Measurements from ENCODE around the gene SELENON. TPM values are rescaled to one million over a fixed set of nuclear protein-coding genes. Genes with fewer than 3 reads are reported as not detected.

The SELENON gene
- total and polyA plus RNA-seq, 2 of the 8 experiments (the other 6 are each of a cell fraction or from before 2014, with no cell fraction given) = 43.0 to 77.6 TPM

DNA sequence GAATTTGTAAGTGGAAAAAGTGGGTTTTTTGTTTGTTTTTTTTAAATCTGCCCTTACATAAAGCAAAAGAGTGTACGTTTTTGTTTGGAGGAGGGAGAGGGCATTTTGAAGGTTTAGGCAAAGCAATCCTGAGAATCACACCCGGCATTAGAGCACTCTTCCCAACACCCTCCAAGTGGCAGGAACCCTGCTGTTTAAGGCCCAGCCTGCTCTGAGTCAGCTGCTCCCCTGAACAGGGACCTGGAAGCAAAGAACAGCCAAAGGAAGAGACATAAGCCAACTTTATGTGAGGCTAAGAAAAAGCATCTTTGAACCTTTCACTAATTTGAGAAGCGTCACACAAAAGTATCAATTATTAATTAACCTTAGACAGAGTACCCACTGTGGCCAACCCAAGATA, 36.7 kb downstream of the SELENON start:
- H4K20me1 ChIP-seq (replicated peaks in 1 of 2; ENCODE audit: control insufficient read depth in 1 of 2, insufficient read depth in 2 of 2, low read length in 2 of 2) = peaks cover 0 to 6% of the 10 kb centered on the region in 2 experiments
- H3K4me3 ChIP-seq (ENCODE audit: extremely low read depth in 1 of 4, insufficient read depth in 2 of 4, low read depth in 3 of 4, low read length in 4 of 4) = no peak overlapping the region
- H3K56ac ChIP-seq (replicated peaks; ENCODE audit: insufficient read length, low read depth, low read length) = no peak overlapping the region
- no peaks in the 10 kb centered on the region for H3K23me2 ChIP-seq (ENCODE audit: low read depth, low read length)
- no peak overlapping the region for H2BK12ac ChIP-seq (ENCODE audit: low read depth, low read length)
- no peak overlapping the region for H4K91ac ChIP-seq (replicated peaks; ENCODE audit: insufficient read length, low read length)
- H3K9me3 ChIP-seq (ENCODE audit: insufficient read depth in 2 of 2, low read depth in 1 of 2, low read length in 1 of 2) = no peaks in the 10 kb centered on the region
- H3K4me1 ChIP-seq (replicated peaks in 1 of 4; ENCODE audit: control insufficient read depth in 3 of 4, insufficient read depth in 4 of 4, low read length in 3 of 4) = no peaks in the 10 kb centered on the region
- H3K27me3 ChIP-seq (replicated peaks in 1 of 4; ENCODE audit: control insufficient read depth in 3 of 4, extremely low read depth in 1 of 4, insufficient read depth in 3 of 4, low read length in 3 of 4) = no peaks in the 10 kb centered on the region
- no peak overlapping the region for H2BK15ac ChIP-seq (ENCODE audit: low read length)
- no peak overlapping the region for H2BK120ac ChIP-seq (replicated peaks; ENCODE audit: low read depth, low read length)
- no peak overlapping the region for H2BK5ac ChIP-seq (ENCODE audit: low read depth, low read length)
- H2AK5ac ChIP-seq (ENCODE audit: low read depth, low read length) = no peak overlapping the region
- H3K4ac ChIP-seq (replicated peaks; ENCODE audit: insufficient read length, low read depth, low read length) = no peak overlapping the region
- peaks cover 0 to 18% of the 10 kb centered on the region in 2 experiments; a peak in 2 of 4 replicates for H3K79me2 ChIP-seq (ENCODE audit: control insufficient read depth in 1 of 2, insufficient read depth in 2 of 2, low read length in 2 of 2)
- H3K14ac ChIP-seq (ENCODE audit: insufficient read length) = no peak overlapping the region
- CTCF ChIA-PET (ENCODE audit: partially characterized antibody) = interaction anchor here (0.7 to 1.5 kb wide), 15 partner anchors 13 to 193 kb away, joined by 3 to 7 read pairs (median 3); no protein-coding TSS in a partner anchor
- H3K18ac ChIP-seq (ENCODE audit: extremely low read depth, low read length) = no peak overlapping the region
- H4K8ac ChIP-seq (ENCODE audit: extremely low read depth, insufficient read depth, low read length) = no peak overlapping the region
- no peak overlapping the region for H4K5ac ChIP-seq (ENCODE audit: insufficient read length, low read depth, low read length)
- 89 to 100% methylated on average over 1 to 3 of the region's 3 CpGs for WGBS, 2 experiments (ENCODE audit: extremely low coverage in 1 of 2, insufficient coverage in 1 of 2, insufficient read length in 1 of 2, insufficient replicate concordance in 2 of 2, low coverage in 1 of 2, low lambda C conversion rate in 2 of 2, missing lambda C conversion rate in 1 of 2)
- H3K36me3 ChIP-seq (ENCODE audit: control insufficient read depth in 2 of 4, insufficient read depth in 4 of 4, low read length in 3 of 4) = peaks cover 11 to 48% (median 36%) of the 10 kb centered on the region in 4 experiments
- TF ChIP-seq POU5F1 (IDR thresholded peaks at IDR 0.05; ENCODE audit: low read depth, low read length) = no peak
- TF ChIP-seq, protein P1, sequence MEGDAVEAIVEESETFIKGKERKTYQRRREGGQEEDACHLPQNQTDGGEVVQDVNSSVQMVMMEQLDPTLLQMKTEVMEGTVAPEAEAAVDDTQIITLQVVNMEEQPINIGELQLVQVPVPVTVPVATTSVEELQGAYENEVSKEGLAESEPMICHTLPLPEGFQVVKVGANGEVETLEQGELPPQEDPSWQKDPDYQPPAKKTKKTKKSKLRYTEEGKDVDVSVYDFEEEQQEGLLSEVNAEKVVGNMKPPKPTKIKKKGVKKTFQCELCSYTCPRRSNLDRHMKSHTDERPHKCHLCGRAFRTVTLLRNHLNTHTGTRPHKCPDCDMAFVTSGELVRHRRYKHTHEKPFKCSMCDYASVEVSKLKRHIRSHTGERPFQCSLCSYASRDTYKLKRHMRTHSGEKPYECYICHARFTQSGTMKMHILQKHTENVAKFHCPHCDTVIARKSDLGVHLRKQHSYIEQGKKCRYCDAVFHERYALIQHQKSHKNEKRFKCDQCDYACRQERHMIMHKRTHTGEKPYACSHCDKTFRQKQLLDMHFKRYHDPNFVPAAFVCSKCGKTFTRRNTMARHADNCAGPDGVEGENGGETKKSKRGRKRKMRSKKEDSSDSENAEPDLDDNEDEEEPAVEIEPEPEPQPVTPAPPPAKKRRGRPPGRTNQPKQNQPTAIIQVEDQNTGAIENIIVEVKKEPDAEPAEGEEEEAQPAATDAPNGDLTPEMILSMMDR (IDR thresholded peaks at IDR 0.05; ENCODE audit: control extremely low read depth in 1 of 3, insufficient read depth in 1 of 3, low read depth in 1 of 3, low read length in 3 of 3) = no peak
- TF ChIP-seq SP4 (IDR thresholded peaks at IDR 0.05; ENCODE audit: low read length) = no peak
- TF ChIP-seq CBX8 (IDR thresholded peaks at IDR 0.05; ENCODE audit: borderline replicate concordance, low read depth, low read length) = no peak
- no peak for TF ChIP-seq KDM1A (IDR thresholded peaks at IDR 0.05; ENCODE audit: borderline replicate concordance, low read length)
- TF ChIP-seq ZNF274 (IDR thresholded peaks at IDR 0.05; ENCODE audit: borderline replicate concordance, extremely low read depth, low read length) = no peak
- TF ChIP-seq RBBP5 (IDR thresholded peaks at IDR 0.05; ENCODE audit: borderline replicate concordance, low read depth, low read length) = no peak
- TF ChIP-seq, protein P2, sequence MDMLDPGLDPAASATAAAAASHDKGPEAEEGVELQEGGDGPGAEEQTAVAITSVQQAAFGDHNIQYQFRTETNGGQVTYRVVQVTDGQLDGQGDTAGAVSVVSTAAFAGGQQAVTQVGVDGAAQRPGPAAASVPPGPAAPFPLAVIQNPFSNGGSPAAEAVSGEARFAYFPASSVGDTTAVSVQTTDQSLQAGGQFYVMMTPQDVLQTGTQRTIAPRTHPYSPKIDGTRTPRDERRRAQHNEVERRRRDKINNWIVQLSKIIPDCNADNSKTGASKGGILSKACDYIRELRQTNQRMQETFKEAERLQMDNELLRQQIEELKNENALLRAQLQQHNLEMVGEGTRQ (IDR thresholded peaks at IDR 0.05; ENCODE audit: low read length) = no peak
- no peak overlapping the region for H3K27ac ChIP-seq (ENCODE audit: low read depth, low read length)
- no peaks in the 10 kb centered on the region; the same call in 1 of the 2 replicates for H3K79me1 ChIP-seq (ENCODE audit: low read depth, low read length)
- POLR2A ChIA-PET (ENCODE audit: partially characterized antibody) = interaction anchor here (0.9 to 1.0 kb wide), 2 partner anchors 10 to 22 kb away, joined by 3 to 4 read pairs; no protein-coding TSS in a partner anchor
- no peak overlapping the region for H3K9ac ChIP-seq (replicated peaks in 1 of 4; ENCODE audit: extremely low read depth in 1 of 4, low read depth in 3 of 4, low read length in 3 of 4)
- H3K23ac ChIP-seq (ENCODE audit: insufficient read length) = no peak overlapping the region
- FAIRE-seq (no peak), DNase-seq (ENCODE audit: low read depth in 1 of 2, low spot score in 2 of 2) (no peak)
- H2AFZ ChIP-seq (ENCODE audit: low read length) = no peak overlapping the region
- H2BK20ac ChIP-seq (ENCODE audit: low read length) = no peak overlapping the region
- no peak overlapping the region for H3K4me2 ChIP-seq (ENCODE audit: insufficient read depth in 1 of 2, low read depth in 2 of 2, low read length in 2 of 2)

Data from H1 (cell line).